ENCODE measurements around the gene VPS13A.

VPS13A gene

DNA sequence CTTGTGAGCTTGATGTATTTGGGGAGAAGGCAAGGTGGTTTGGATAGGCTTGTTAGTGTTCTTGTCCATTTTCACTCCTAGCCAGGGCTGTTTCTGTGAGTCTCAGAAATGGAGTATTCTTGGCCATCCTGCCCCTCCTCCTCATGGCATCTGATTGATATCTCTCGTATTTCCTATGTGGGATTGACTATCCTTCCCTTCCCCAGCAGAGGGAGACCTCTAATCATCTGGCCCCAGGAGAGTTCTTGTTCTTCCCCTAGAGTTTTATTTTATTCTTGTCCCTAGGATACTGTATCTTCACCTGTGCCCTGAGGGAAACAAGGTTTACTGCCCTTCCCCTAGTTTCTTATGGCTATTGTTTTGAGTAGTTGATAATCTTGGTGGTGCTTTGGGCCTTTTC lies 114.4 kb downstream of the VPS13A start:
- peak; percentile 22 to 28 for DNase-seq (ENCODE audit: low spot score in 2 of 2)
- Histone ChIP-seq H3K9me3 (no peaks in the 10 kb centered on the region), H3K4me3 (no peak overlapping the region), H3K4me1 (peaks cover 9% of the 10 kb centered on the region), H3K27me3 (ENCODE audit: low read depth) (no peaks in the 10 kb centered on the region), H3K36me3 (replicated peaks) (no peaks in the 10 kb centered on the region)
- in situ Hi-C loops (cut with MboI; ENCODE audit: low sequenced_read_pairs) = no loop called here

DNA sequence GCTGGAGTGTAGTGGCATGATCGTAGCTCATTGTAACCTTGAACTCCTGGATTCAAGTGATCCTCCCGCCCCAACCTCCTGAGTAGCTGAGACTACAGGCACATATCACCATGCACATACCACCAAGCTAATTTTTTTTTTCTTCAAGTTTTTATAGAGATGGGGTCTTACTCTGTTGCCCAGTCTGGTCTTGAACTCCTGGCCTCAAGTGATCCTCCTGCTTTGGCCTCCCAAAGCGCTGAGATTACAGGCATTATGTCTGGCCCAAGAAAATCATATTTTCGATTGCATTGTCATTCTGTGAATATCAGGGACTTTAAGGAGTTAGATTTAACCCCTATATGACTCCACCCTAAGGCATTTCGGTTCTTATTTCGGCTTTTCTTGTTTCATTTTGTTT lies 116.6 kb downstream of the VPS13A start:
- DNase-seq (ENCODE audit: low spot score in 2 of 2) = no peak
- Histone ChIP-seq H3K27me3 (ENCODE audit: low read depth) (no peaks in the 10 kb centered on the region), H3K9me3 (no peaks in the 10 kb centered on the region), H3K36me3 (replicated peaks) (no peaks in the 10 kb centered on the region), H3K4me1 (peaks cover 9% of the 10 kb centered on the region), H3K4me3 (no peak overlapping the region)
- in situ Hi-C loops (cut with MboI; ENCODE audit: low sequenced_read_pairs) = no loop called here

DNA sequence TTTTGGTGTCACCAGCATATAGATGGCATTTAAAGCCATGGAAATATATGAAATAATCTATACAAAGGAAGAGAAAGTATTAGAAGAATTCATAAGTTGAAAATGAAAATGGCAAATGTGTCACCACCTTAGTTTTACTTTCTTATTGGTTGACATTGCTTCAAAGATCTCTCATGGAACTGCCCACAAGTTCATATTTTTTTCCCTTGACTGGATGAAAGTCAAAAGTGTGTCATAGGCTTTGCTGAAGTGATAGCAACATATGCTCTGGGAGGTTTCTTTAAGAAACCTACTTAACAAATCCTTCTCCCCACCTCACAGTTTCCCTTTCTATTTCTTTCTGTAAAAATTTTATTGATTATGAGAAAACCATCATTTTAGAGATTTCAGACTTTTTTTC lies 127.2 kb downstream of the VPS13A start:
- no peaks in the 10 kb centered on the region for H3K4me1 ChIP-seq
- H3K36me3 ChIP-seq (replicated peaks) = no peaks in the 10 kb centered on the region
- H3K27me3 ChIP-seq (ENCODE audit: low read depth) = no peaks in the 10 kb centered on the region
- H3K9me3 ChIP-seq = no peaks in the 10 kb centered on the region
- DNase-seq (ENCODE audit: low spot score in 2 of 2) = no peak
- no peak overlapping the region for H3K4me3 ChIP-seq
- in situ Hi-C loops (cut with MboI; ENCODE audit: low sequenced_read_pairs) = no loop called here

DNA sequence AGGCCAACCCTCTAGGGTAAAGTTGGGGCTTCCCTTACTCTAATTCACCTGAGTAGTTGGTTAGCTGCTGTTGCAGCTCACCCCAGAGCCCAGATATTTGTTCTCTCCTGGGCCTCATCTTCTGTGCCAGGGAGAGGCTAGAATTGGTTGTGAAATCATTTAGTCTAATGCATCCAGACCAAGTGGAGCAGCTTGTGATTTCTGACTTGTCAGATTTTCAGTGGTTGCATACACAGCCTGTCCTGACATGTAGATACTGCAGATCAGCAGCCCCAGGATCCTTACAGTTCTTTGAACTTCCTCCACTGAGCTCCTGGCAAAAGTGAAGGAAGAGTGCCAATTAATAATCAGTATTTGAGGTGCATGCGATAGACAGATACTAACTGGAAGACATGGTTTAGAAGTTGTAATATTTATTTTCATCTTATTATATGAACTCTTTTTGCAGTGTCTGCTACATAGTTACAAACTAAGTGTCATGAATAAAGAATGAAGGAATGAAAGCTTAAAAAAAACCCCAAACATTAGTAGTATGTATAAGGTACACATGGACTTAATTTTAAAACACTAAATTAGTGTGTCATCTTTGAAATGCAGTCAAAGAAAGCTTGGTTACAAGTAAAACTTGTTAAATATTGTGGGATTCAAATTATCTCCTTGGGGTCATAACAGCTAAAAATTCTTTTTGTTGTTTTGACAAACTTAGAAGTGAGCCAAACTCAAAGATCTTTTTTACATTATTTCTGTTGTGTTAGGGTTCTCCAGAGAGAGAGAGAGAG lies 128.5 kb downstream of the VPS13A start:
- H3K27me3 ChIP-seq (ENCODE audit: low read depth) = no peaks in the 10 kb centered on the region
- no peaks in the 10 kb centered on the region for H3K4me1 ChIP-seq
- DNase-seq (ENCODE audit: low spot score in 2 of 2) = no peak
- H3K4me3 ChIP-seq = no peak overlapping the region
- H3K9me3 ChIP-seq = no peaks in the 10 kb centered on the region
- in situ Hi-C loops (cut with MboI; ENCODE audit: low sequenced_read_pairs) = no loop called here
- H3K36me3 ChIP-seq (replicated peaks) = no peaks in the 10 kb centered on the region; the same call in 1 of the 2 replicates

DNA sequence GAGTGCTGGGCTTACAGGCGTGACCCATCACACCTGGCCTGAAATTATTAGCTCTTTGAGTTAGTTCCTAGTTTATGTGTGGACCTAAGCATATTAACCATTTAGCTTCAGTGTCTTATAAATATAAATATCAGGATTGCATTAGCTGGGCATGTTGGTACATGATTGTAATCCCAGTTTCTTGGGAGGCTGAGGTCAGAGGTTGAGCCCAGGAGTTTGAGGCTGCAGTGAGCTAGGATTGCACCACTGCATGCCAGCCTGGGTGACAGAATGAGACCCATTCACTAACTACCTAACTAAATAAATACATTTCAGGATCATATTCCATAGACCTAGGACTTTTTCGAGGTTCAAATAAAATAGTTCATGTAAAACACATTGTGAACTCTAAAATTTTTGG lies 129.8 kb downstream of the VPS13A start:
- in situ Hi-C loops (cut with MboI; ENCODE audit: low sequenced_read_pairs) = no loop called here
- no peaks in the 10 kb centered on the region; the same call in 1 of the 2 replicates for H3K36me3 ChIP-seq (replicated peaks)
- H3K9me3 ChIP-seq = no peaks in the 10 kb centered on the region
- DNase-seq (ENCODE audit: low spot score in 2 of 2) = no peak
- H3K27me3 ChIP-seq (ENCODE audit: low read depth) = no peaks in the 10 kb centered on the region
- H3K4me1 ChIP-seq = no peaks in the 10 kb centered on the region
- H3K4me3 ChIP-seq = no peak overlapping the region

DNA sequence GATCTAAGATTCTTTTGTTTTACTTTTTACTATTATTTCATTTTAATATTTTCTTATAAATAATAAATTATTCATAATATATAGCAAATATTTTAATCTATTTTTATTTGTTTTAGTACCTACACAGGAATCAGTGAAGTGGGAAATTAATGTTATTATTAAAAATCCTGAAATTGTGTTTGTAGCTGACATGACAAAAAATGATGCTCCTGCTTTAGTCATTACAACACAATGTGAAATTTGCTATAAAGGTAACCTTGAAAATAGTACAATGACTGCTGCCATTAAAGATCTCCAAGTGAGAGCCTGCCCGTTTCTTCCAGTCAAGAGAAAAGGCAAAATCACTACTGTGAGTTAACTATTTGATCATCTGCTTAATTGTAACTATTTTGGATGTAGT lies 138.7 kb downstream of the VPS13A start:
- in situ Hi-C loops (cut with MboI; ENCODE audit: low sequenced_read_pairs) = no loop called here
- no peak for DNase-seq (ENCODE audit: low spot score in 2 of 2)
- peaks cover 2% of the 10 kb centered on the region for H3K4me1 ChIP-seq

DNA sequence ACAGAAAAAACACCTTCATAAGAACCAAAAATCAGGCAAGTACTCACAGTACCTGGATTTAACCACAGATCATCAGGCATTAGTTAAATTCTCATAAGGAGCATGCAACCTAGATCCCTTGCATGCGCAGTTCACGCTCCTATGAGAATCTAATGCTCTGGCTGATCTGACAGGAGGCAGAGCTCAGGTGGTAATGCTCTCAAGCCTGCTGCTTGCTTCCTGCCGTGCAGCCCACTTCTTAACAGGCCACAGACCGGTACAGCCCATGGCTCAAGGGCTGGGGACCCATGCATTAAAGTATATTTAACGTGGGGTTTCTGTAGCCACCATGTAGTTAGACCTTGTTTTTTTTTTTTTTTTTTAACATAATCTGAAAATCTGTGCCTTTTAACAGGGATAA lies 147.7 kb downstream of the VPS13A start:
- in situ Hi-C loops (cut with MboI; ENCODE audit: low sequenced_read_pairs) = no loop called here
- no peak for DNase-seq (ENCODE audit: low spot score in 2 of 2)
- Histone ChIP-seq H3K4me3 (no peak overlapping the region), H3K27me3 (ENCODE audit: low read depth) (no peaks in the 10 kb centered on the region), H3K36me3 (replicated peaks) (no peaks in the 10 kb centered on the region), H3K9me3 (no peaks in the 10 kb centered on the region), H3K4me1 (peaks cover 10% of the 10 kb centered on the region)

More for the DNA sequence above, 138.7 kb downstream of the VPS13A start:
- H3K27me3 ChIP-seq (ENCODE audit: low read depth) = no peaks in the 10 kb centered on the region
- H3K36me3 ChIP-seq (replicated peaks) = peaks cover 7% of the 10 kb centered on the region; the same call in 1 of the 2 replicates
- no peak overlapping the region for H3K4me3 ChIP-seq
- H3K9me3 ChIP-seq = no peaks in the 10 kb centered on the region

DNA sequence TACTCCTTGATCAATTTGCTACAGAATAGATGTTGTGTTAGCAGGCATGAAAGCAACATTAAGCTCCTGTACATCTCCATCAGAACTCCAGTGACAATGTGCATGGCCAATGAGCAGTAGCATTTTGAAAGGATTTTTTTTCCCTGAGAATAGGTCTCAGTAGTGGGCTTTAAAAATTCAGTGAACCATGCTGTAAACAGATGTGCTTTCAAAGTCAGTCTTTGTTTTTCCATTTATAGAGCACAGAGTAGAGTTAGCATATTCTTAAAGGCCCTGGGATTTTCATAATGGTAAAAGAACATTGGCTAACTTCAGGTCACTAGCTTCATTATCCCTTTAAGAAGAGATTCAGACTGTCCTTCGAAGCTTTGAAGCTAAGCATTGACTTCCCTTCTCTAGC lies 150.8 kb downstream of the VPS13A start:
- H3K27me3 ChIP-seq (ENCODE audit: low read depth) = no peaks in the 10 kb centered on the region
- peak in 1 of 2 experiments; percentile 29 for DNase-seq (ENCODE audit: low spot score in 2 of 2)
- H3K4me3 ChIP-seq = no peak overlapping the region
- H3K9me3 ChIP-seq = no peaks in the 10 kb centered on the region
- in situ Hi-C loops (cut with MboI; ENCODE audit: low sequenced_read_pairs) = no loop called here
- H3K36me3 ChIP-seq (replicated peaks) = no peaks in the 10 kb centered on the region
- no peaks in the 10 kb centered on the region for H3K4me1 ChIP-seq

DNA sequence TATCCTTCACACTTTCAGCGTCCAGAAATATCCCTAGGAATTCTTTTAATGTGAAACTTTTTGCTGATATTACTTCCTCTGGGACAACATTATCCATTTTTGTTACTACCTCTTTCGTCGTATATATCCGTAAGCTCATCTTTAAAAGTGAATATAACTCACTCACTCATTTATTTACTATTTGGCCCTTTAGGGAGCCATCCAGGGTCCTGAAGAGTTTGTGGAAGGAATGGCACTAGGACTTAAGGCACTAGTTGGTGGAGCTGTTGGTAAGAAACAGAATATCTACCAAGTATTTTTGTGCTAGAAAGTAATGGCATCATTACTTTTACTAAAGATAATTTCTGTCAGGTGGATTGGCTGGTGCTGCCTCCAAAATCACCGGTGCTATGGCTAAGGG lies 192.7 kb downstream of the VPS13A start:
- in situ Hi-C loops (cut with MboI; ENCODE audit: low sequenced_read_pairs) = no loop called here
- no peak for DNase-seq (ENCODE audit: low spot score in 2 of 2)
- Histone ChIP-seq H3K9me3 (no peaks in the 10 kb centered on the region), H3K4me3 (no peak overlapping the region), H3K27me3 (ENCODE audit: low read depth) (no peaks in the 10 kb centered on the region), H3K4me1 (no peaks in the 10 kb centered on the region), H3K36me3 (replicated peaks) (peaks cover 8% of the 10 kb centered on the region)

DNA sequence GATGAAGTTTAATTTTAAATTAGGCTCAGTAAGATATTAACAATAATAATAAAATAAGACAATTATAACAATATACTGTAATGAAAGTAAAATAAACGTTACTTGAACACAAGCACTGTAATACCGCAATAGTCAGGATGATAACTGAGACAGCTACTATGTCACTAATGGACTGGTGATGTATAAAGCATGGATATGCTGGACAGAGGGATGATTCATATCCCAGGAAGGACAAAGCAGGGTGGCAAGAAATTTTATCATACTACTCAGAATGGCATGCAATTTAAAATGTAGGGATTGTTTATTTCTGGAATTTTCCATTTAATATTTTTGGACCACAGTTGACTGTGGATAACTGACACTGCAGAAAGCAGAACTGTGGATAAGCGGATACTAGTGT lies 196.9 kb downstream of the VPS13A start:
- Histone ChIP-seq H3K27me3 (ENCODE audit: low read depth) (no peaks in the 10 kb centered on the region), H3K4me1 (peaks cover 2% of the 10 kb centered on the region; the same call in 1 of the 2 replicates), H3K9me3 (no peaks in the 10 kb centered on the region), H3K4me3 (no peak overlapping the region), H3K36me3 (replicated peaks) (peaks cover 8% of the 10 kb centered on the region)
- in situ Hi-C loops (cut with MboI; ENCODE audit: low sequenced_read_pairs) = no loop called here
- DNase-seq (ENCODE audit: low spot score in 2 of 2) = no peak

DNA sequence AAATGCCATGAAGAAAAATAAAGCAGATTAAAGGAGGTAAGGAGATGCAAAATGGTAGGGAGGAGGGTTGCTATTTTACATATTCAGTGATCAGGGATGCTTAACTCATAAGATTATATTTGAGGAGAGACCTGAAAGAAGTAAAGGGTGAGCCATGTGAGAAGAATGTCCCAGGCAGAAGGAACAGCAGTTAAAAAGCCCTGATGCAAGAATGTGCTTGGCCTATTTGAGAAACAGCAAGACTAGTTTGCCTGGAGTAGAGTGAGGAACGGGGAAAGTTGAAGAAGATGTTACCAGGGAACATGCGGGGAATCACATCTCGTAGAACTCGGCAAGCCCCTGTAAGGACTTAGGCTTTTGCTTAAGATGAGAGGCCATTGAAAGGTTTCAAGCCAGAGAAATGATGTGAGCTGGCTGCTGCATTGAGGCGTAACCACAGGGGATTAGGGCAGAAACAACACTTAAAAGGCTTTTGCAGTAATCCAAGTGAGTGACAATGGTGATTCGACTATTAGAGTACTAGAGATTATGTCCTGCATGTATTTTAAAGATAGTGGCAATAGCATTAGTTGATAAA lies 198.7 kb downstream of the VPS13A start:
- peak; percentile 46 to 64 for DNase-seq (ENCODE audit: low spot score in 2 of 2)
- in situ Hi-C loops (cut with MboI; ENCODE audit: low sequenced_read_pairs) = no loop called here
- Histone ChIP-seq H3K4me1 (peaks cover 2% of the 10 kb centered on the region; the same call in 1 of the 2 replicates), H3K36me3 (replicated peaks) (no peaks in the 10 kb centered on the region), H3K4me3 (no peak overlapping the region), H3K27me3 (ENCODE audit: low read depth) (no peaks in the 10 kb centered on the region), H3K9me3 (no peaks in the 10 kb centered on the region)

DNA sequence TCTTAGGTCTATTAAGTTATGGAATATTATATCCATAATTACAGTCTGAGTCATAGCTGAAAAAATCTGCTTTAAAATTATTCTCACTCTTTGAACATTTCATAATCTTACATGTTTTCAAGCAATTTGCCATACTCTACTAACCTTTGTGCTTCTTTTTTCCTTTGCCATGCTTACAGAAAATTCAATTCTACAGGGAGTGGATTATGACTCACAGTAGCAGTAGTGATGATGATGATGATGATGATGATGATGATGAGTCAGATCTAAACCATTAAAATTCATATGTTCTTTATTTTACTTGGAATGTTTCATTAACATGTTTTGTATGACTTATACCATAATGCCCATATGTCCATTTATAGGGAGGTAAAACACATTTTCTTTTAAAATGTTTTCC lies 207.1 kb downstream of the VPS13A start:
- Histone ChIP-seq H3K4me1 (no peaks in the 10 kb centered on the region; the same call in 1 of the 2 replicates), H3K27me3 (ENCODE audit: low read depth) (no peaks in the 10 kb centered on the region)
- DNase-seq (ENCODE audit: low spot score in 2 of 2) = no peak

DNA sequence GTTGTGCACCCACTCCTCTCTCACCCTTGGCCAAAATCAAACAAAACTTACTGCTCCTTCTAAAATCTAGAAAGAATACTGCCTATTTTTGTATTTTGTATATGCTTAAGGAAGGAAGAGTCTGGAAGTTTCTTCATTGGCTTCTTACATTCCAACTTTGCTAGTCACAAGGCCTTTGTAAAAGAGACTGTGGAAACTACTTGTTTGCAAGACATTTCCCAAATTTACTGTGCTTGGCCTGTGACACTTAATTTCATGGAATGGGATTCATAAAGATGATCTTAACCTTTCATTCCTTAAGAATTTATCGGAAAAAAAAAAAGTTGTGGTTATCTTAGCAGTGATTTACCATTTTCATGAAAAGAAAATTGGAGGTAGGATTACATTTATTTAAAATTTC lies 208.9 kb downstream of the VPS13A start:
- Histone ChIP-seq H3K4me1 (no peaks in the 10 kb centered on the region; the same call in 1 of the 2 replicates), H3K27me3 (ENCODE audit: low read depth) (no peaks in the 10 kb centered on the region), H3K9me3 (no peaks in the 10 kb centered on the region), H3K36me3 (replicated peaks) (peaks cover 7% of the 10 kb centered on the region), H3K4me3 (no peak overlapping the region)
- DNase-seq (ENCODE audit: low spot score in 2 of 2) = no peak
- in situ Hi-C loops (cut with MboI; ENCODE audit: low sequenced_read_pairs) = no loop called here

More for the DNA sequence above, 207.1 kb downstream of the VPS13A start:
- in situ Hi-C loops (cut with MboI; ENCODE audit: low sequenced_read_pairs) = no loop called here
- no peak overlapping the region for H3K4me3 ChIP-seq
- no peaks in the 10 kb centered on the region for H3K9me3 ChIP-seq
- H3K36me3 ChIP-seq (replicated peaks) = peaks cover 7% of the 10 kb centered on the region

DNA sequence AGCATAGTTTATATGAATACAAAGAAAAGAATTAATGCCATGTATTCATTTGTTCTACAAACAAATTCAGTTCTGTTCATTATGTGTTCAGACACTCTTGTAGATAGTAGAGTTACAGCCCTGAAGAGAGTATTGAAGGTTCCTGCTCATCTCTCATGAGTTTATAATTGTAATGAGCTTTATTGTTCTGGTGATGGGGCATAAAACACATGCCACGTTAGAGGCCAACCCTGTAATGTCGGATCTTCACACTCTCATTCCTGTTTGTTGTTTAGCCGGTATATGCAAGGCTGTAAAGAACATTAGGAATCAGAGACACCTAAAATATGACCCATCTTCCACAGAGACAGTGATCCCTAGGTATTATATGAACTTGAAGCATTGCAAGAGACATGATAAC lies 214.5 kb downstream of the VPS13A start:
- DNase-seq (ENCODE audit: low spot score in 2 of 2) = no peak
- no peaks in the 10 kb centered on the region for H3K27me3 ChIP-seq (ENCODE audit: low read depth)
- in situ Hi-C loops (cut with MboI; ENCODE audit: low sequenced_read_pairs) = no loop called here
- no peaks in the 10 kb centered on the region for H3K4me1 ChIP-seq
- H3K36me3 ChIP-seq (replicated peaks) = no peaks in the 10 kb centered on the region; the same call in 1 of the 2 replicates
- H3K9me3 ChIP-seq = no peaks in the 10 kb centered on the region
- H3K4me3 ChIP-seq = no peak overlapping the region
